Thoracic aorta (tissue), 2 donors: ENCODE results near the gene UBASH3A. TPM values are rescaled to one million over a fixed set of nuclear protein-coding genes. Genes with fewer than 3 reads are reported as not detected.

Experiments used
- ATAC-seq: fragments of 150-250 bp; one replicate; pipeline ENCODE4 v1.8.0; 2017; ENCODE audit warnings: low read depth; ENCODE audit not compliant: insufficient number of reproducible peaks, low FRiP score
- DNase-seq: peaks from one replicate; pipeline ENCODE4 v3.0.0-alpha.2; 2020; ENCODE audit warnings: low spot score
- H3K27ac ChIP-seq, 2 donors: fragments of 200-600 bp; sonication (generic); 1 replicate in 1 of 2; 2 replicates in 1 of 2; pipeline ENCODE4 v1.5.1; 2016; ENCODE audit warnings: mild to moderate bottlenecking in 2 of 2, moderate library complexity in 2 of 2
- H3K27me3 ChIP-seq: fragments of 200-600 bp; sonication (generic); replicated peaks from 2 replicates; pipeline ENCODE4 v1.6.0; 2016; ENCODE audit warnings: mild to moderate bottlenecking; ENCODE audit not compliant: insufficient read depth
- H3K36me3 ChIP-seq: fragments of 200-600 bp; sonication (generic); one replicate; pipeline ENCODE4 v1.5.1; 2016
- H3K4me1 ChIP-seq, 2 donors: fragments of 200-600 bp; sonication (generic); 1 replicate in 1 of 2; 2 replicates in 1 of 2; pipeline versions ENCODE4 v1.5.1 to v1.6.0; 2016; ENCODE audit warnings: low read depth in 2 of 2, mild to moderate bottlenecking in 1 of 2; ENCODE audit not compliant: control insufficient read depth in 1 of 2
- H3K4me3 ChIP-seq: fragments of 200-600 bp; sonication (generic); 2 replicates; pipeline ENCODE4 v1.5.1; 2016; ENCODE audit warnings: mild to moderate bottlenecking
- H3K9me3 ChIP-seq: fragments of 200-600 bp; sonication (generic); 2 replicates; pipeline ENCODE4 v1.5.1; 2016
- CTCF ChIP-seq: fragments of 200-600 bp; sonication (generic); IDR thresholded peaks from one replicate; pipeline ENCODE4 v1.5.1; 2019; ENCODE audit warnings: antibody characterized with exemption
- total RNA-seq, 2 donors: library from RNA; depleted of rRNA; stranded (reverse); fragments of >200 nt; gene quantifications; one replicate each; pipeline versions ENCODE4 v1.1.0 to v1.2.3, GENCODE V29; 2016

UBASH3A gene
- total RNA-seq, 2 donors from 2014 or later: 1.2 to 1.3 TPM

GRCh38 chr21:42377951-42378340, 25.8 kb upstream of the UBASH3A start:
- H3K27ac ChIP-seq: no peak overlapping the region
- ATAC-seq: no peak
- H3K27me3 ChIP-seq: no peaks in the 10 kb centered on the region
- no peak for TF ChIP-seq CTCF
- no peak for DNase-seq
- no peaks in the 10 kb centered on the region for H3K4me1 ChIP-seq
- H3K4me3 ChIP-seq: no peak overlapping the region
- no peaks in the 10 kb centered on the region for H3K9me3 ChIP-seq
- H3K36me3 ChIP-seq: no peaks in the 10 kb centered on the region

DNA sequence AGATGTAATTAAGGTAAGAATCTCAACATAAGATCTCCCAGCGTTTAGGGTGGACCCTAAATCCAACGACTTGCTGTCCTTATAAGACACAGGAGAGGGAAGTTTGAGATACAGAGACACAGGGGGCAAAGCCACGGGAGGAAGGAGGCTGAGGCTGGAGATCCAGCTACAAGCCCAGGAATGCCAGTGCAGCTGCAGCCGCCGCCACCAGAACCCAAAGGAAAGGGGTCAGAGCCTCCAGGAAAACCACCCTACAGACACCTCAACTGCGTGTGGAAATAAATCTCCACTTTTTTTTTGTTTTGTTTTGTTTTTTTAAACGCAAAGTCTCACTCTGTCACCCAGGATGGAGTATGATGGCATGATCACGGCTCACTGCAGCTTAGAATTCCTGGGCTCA, 25.3 kb upstream of the UBASH3A start:
- Histone ChIP-seq H3K27ac (no peak overlapping the region), H3K27me3 (no peaks in the 10 kb centered on the region), H3K36me3 (no peaks in the 10 kb centered on the region), H3K4me1 (no peaks in the 10 kb centered on the region), H3K4me3 (no peak overlapping the region), H3K9me3 (no peaks in the 10 kb centered on the region)
- TF ChIP-seq CTCF: no peak
- ATAC-seq (no peak), DNase-seq (no peak)

DNA sequence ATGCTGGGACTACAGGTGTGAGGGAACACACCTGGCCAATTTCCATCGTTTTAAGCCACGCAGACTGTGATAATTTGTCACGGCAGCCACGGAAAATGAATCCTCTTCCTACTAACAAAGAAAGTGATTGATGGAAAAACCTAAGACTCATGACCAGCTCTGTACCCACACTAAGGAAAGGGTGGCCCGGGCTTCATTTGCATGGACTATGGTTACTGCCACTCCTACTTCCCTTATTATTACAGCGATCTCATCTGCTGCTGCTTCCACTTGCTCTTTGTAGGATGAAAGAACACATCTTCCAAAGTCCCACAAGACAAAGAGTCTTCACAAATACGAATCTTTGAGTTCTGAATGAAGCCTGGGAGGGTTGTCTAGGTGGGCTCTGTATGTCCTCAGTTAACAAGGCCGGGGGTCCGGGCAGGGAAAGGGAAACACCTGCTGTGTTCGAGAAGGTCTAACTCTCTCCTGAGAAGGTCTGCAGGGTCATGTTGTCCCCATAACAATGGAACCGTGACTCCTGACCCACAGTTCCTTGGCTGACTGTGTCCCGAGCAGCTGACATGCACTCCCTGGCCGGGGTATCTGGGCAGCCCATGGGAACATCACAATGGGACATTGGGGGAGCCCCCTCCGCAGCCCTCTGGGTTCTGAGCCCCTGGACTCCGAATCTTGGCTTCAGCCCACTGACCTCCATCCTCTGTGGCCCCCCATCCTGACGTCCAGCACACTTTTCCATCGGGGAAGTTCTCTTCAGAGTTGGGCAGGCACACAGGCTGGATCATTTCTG, 24.1 kb upstream of the UBASH3A start:
- no peak overlapping the region for H3K4me3 ChIP-seq
- no peak overlapping the region for H3K27ac ChIP-seq
- H3K9me3 ChIP-seq: no peaks in the 10 kb centered on the region
- ATAC-seq (no peak), DNase-seq (no peak)
- no peak for TF ChIP-seq CTCF
- H3K4me1 ChIP-seq: no peaks in the 10 kb centered on the region
- H3K36me3 ChIP-seq: no peaks in the 10 kb centered on the region
- H3K27me3 ChIP-seq: no peaks in the 10 kb centered on the region

GRCh38 chr21:42381347-42381984, 22.2 kb upstream of the UBASH3A start:
- no peak for DNase-seq
- TF ChIP-seq CTCF: no peak
- no peaks in the 10 kb centered on the region for H3K9me3 ChIP-seq
- no peak overlapping the region for H3K27ac ChIP-seq
- H3K4me1 ChIP-seq: no peaks in the 10 kb centered on the region
- H3K36me3 ChIP-seq: no peaks in the 10 kb centered on the region
- no peak overlapping the region for H3K4me3 ChIP-seq
- ATAC-seq: no peak
- no peaks in the 10 kb centered on the region for H3K27me3 ChIP-seq

GRCh38 chr21:42382915-42383314, 20.8 kb upstream of the UBASH3A start:
- Histone ChIP-seq H3K4me1 (no peaks in the 10 kb centered on the region), H3K4me3 (no peak overlapping the region), H3K36me3 (no peaks in the 10 kb centered on the region), H3K27ac (no peak overlapping the region), H3K27me3 (no peaks in the 10 kb centered on the region), H3K9me3 (no peaks in the 10 kb centered on the region)
- DNase-seq (no peak), ATAC-seq (no peak)
- TF ChIP-seq CTCF: no peak
